OCI-LY3 (cell line): Measurements from ENCODE around the gene SUCLG2.

Experiments
- EZH2phosphoT487 ChIP-seq: fragments of 200-600 bp; shearing (Covaris generic); IDR thresholded peaks from 2 replicates; pipeline ENCODE4 v1.6.1; 2018; ENCODE audit warnings: antibody characterized with exemption, mixed run types, low read depth
- TF ChIP-seq, protein P1 (sequence below): fragments of 200-600, 300-600 bp; sonication (generic); IDR thresholded peaks from 2 replicates; pipeline ENCODE4 v1.5.1; 2014; ENCODE audit warnings: antibody characterized with exemption, low read length, low read depth

GRCh38 chr3:67688231-67688630, 33.8 kb upstream of the SUCLG2 start:
- no peak for TF ChIP-seq EZH2phosphoT487
- TF ChIP-seq, protein P1, sequence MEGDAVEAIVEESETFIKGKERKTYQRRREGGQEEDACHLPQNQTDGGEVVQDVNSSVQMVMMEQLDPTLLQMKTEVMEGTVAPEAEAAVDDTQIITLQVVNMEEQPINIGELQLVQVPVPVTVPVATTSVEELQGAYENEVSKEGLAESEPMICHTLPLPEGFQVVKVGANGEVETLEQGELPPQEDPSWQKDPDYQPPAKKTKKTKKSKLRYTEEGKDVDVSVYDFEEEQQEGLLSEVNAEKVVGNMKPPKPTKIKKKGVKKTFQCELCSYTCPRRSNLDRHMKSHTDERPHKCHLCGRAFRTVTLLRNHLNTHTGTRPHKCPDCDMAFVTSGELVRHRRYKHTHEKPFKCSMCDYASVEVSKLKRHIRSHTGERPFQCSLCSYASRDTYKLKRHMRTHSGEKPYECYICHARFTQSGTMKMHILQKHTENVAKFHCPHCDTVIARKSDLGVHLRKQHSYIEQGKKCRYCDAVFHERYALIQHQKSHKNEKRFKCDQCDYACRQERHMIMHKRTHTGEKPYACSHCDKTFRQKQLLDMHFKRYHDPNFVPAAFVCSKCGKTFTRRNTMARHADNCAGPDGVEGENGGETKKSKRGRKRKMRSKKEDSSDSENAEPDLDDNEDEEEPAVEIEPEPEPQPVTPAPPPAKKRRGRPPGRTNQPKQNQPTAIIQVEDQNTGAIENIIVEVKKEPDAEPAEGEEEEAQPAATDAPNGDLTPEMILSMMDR: no peak
